Colonic mucosa (tissue), 4 donors: ENCODE data around the gene SLC6A19. TPM values are rescaled to one million over a fixed set of nuclear protein-coding genes. Genes with fewer than 3 reads are reported as not detected.

Experiments used
- DNase-seq: peaks from one replicate; pipeline ENCODE4 v3.0.0-alpha.2; 2020
- H3K27ac ChIP-seq: fragments of 200-600 bp; one replicate; pipeline ENCODE4 v1.8.0; 2021
- H3K27me3 ChIP-seq: fragments of 200-600 bp; one replicate; pipeline ENCODE4 v1.8.0; 2021
- H3K36me3 ChIP-seq: fragments of 200-600 bp; one replicate; pipeline ENCODE4 v1.8.0; 2021
- H3K4me1 ChIP-seq: fragments of 200-600 bp; one replicate; pipeline ENCODE4 v1.8.0; 2021; ENCODE audit warnings: mild to moderate bottlenecking
- H3K4me3 ChIP-seq: fragments of 200-600 bp; one replicate; pipeline ENCODE4 v1.8.0; 2021
- H3K9ac ChIP-seq, 2 donors: one replicate each; pipeline ENCODE4 v1.7.0; 2013; ENCODE audit warnings: control low read depth in 2 of 2, low read depth in 2 of 2, low read length in 2 of 2
- H3K9me3 ChIP-seq: fragments of 200-600 bp; one replicate; pipeline ENCODE4 v1.8.0; 2021
- CTCF ChIP-seq: fragments of 200-600 bp; IDR thresholded peaks from one replicate; pipeline ENCODE4 v1.8.0; 2022; ENCODE audit warnings: antibody characterized with exemption, mild to moderate bottlenecking
- intact Hi-C: fragments of 100-400 bp; cut with DNase I; formaldehyde crosslinking; loops from one replicate; pipeline ENCODE4 v1.14.1; 2022
- total RNA-seq, 2 donors: library from RNA; stranded (reverse); fragmentation: NEBNext Ultra II Directional in 1 of 2; extraction: Animal tissue kit (Norgen Biotek cat#: 25700) in 1 of 2; gene quantifications; one replicate each; pipeline ENCODE4 v1.2.1, GENCODE V29; 2021
- donor health status: healthy.
- donor health status: DM: no; HTN: no; CAD: no.
- donor health status: DM: no; HTN: no; CAD: no.

The SLC6A19 gene
- total RNA-seq, 2 donors from 2014 or later = 0.67 to 56.2 TPM

- no peak overlapping the region for H3K27ac ChIP-seq
- no peak overlapping the region for H3K4me3 ChIP-seq
- H3K4me1 ChIP-seq = peaks cover 5% of the 10 kb centered on the region
- no peaks in the 10 kb centered on the region for H3K9me3 ChIP-seq
- no peak overlapping the region for H3K9ac ChIP-seq
- H3K36me3 ChIP-seq = no peaks in the 10 kb centered on the region
- TF ChIP-seq CTCF = no peak
- no peak for DNase-seq
- intact Hi-C loops = no loop called here
- no peaks in the 10 kb centered on the region for H3K27me3 ChIP-seq
These were observed 38.0 kb upstream of the SLC6A19 start for GRCh38 chr5:1163366-1163765.

- Histone ChIP-seq H3K36me3 (no peaks in the 10 kb centered on the region), H3K9ac (no peak overlapping the region), H3K27ac (no peak overlapping the region), H3K9me3 (no peaks in the 10 kb centered on the region), H3K27me3 (no peaks in the 10 kb centered on the region), H3K4me3 (no peak overlapping the region), H3K4me1 (peaks cover 5% of the 10 kb centered on the region)
- TF ChIP-seq CTCF = no peak
- no peak for DNase-seq
- intact Hi-C loops = no loop called here
These were observed 37.5 kb upstream of the SLC6A19 start for GRCh38 chr5:1163879-1164278.

- TF ChIP-seq CTCF = no peak
- H3K4me3 ChIP-seq = no peak overlapping the region
- peaks cover 5% of the 10 kb centered on the region for H3K4me1 ChIP-seq
- no peaks in the 10 kb centered on the region for H3K27me3 ChIP-seq
- DNase-seq = no peak
- no peak overlapping the region for H3K27ac ChIP-seq
- no peaks in the 10 kb centered on the region for H3K9me3 ChIP-seq
- no peaks in the 10 kb centered on the region for H3K36me3 ChIP-seq
- H3K9ac ChIP-seq = no peak overlapping the region
- intact Hi-C loops = loop anchor here (5.0 kb wide), 1 partner anchor 477 kb away; no protein-coding TSS in a partner anchor
These were observed 36.4 kb upstream of the SLC6A19 start for GRCh38 chr5:1164696-1165630.

GRCh38 chr5:1165864-1166263 lies 35.5 kb upstream of the SLC6A19 start:
- peaks cover 5% of the 10 kb centered on the region for H3K4me1 ChIP-seq
- no peaks in the 10 kb centered on the region for H3K27me3 ChIP-seq
- no peaks in the 10 kb centered on the region for H3K36me3 ChIP-seq
- H3K4me3 ChIP-seq = no peak overlapping the region
- no peak overlapping the region for H3K27ac ChIP-seq
- intact Hi-C loops = loop anchor here (2.0 to 5.0 kb wide), 2 partner anchors 243 to 476 kb away; no protein-coding TSS in a partner anchor
- no peak for TF ChIP-seq CTCF
- H3K9me3 ChIP-seq = no peaks in the 10 kb centered on the region
- no peak for DNase-seq
- no peak overlapping the region for H3K9ac ChIP-seq

GRCh38 chr5:1166370-1166769 lies 35.0 kb upstream of the SLC6A19 start:
- H3K36me3 ChIP-seq = no peaks in the 10 kb centered on the region
- peaks cover 5% of the 10 kb centered on the region for H3K4me1 ChIP-seq
- no peak overlapping the region for H3K9ac ChIP-seq
- no peaks in the 10 kb centered on the region for H3K9me3 ChIP-seq
- no peaks in the 10 kb centered on the region for H3K27me3 ChIP-seq
- no peak overlapping the region for H3K4me3 ChIP-seq
- intact Hi-C loops = loop anchor here (2.0 to 5.0 kb wide), 2 partner anchors 244 to 476 kb away; no protein-coding TSS in a partner anchor
- no peak for DNase-seq
- TF ChIP-seq CTCF = no peak
- H3K27ac ChIP-seq = no peak overlapping the region
